HepG2 (cell line): ENCODE measurements around the gene SUOX. TPM values are rescaled to one million over a fixed set of nuclear protein-coding genes. Genes with fewer than 3 reads are reported as not detected.

ENCODE experiments used
- polyA plus RNA-seq, 8 experiments: library from polyadenylated mRNA; depleted of rRNA in 3 of 8; stranded (reverse) in 7 of 8; unstranded in 1 of 8; fragments of >200 nt; fragmentation: Illumina TruSeq in 4 of 8; extraction: Trizol in 4 of 8; gene quantifications; 2 replicates each; pipeline versions ENCODE4 v1.2.1 to v1.2.3, GENCODE V29; 2011 to 2016; ENCODE audit warnings: low read depth in 4 of 8, missing spikeins in 1 of 8, mixed read lengths in 1 of 8; ENCODE audit not compliant: insufficient read depth in 1 of 8
- total RNA-seq, 5 experiments: library from RNA; depleted of rRNA; stranded (reverse); fragments of >200 nt; fragmentation: Illumina TruSeq; extraction: Trizol; gene quantifications; 2 replicates each; pipeline ENCODE4 v1.2.3, GENCODE V29; 2016; ENCODE audit warnings: low read depth in 1 of 5

Gene SUOX
- total and polyA plus RNA-seq, 2 of the 13 experiments (the other 11 are each of a cell fraction or from before 2014, with no cell fraction given), result 23.9 to 25.9 TPM

Other genes with a start within 250 kb of the SUOX start
- 95.4 and 137 TPM in 2 replicates for gene SARNP, start 179.6 kb upstream of the SUOX start, total RNA-seq (2016; rRNA removed; fragmentation: Illumina TruSeq; extraction: Trizol)
- 46.4 and 59.0 TPM in 2 replicates for gene SARNP, start 179.6 kb upstream of the SUOX start, polyA plus RNA-seq (2011; rRNA removed)
- gene ORMDL2, start 179.2 kb upstream of the SUOX start, total RNA-seq (2016; rRNA removed; fragmentation: Illumina TruSeq; extraction: Trizol), result 14.8 and 28.6 TPM in 2 replicates
- gene ORMDL2, start 179.2 kb upstream of the SUOX start, polyA plus RNA-seq (2011; rRNA removed), result 24.0 and 30.2 TPM in 2 replicates
- gene DNAJC14, start 167.7 kb upstream of the SUOX start, total RNA-seq (2016; rRNA removed; fragmentation: Illumina TruSeq; extraction: Trizol), result 22.4 and 23.9 TPM in 2 replicates
- 4.3 and 6.4 TPM in 2 replicates for gene DNAJC14, start 167.7 kb upstream of the SUOX start, polyA plus RNA-seq (2011; rRNA removed)
- gene MMP19, start 154.3 kb upstream of the SUOX start, total RNA-seq (2016; rRNA removed; fragmentation: Illumina TruSeq; extraction: Trizol), result 0.07 TPM in 1 of 2 replicates, not detected in the other
- gene MMP19, start 154.3 kb upstream of the SUOX start, polyA plus RNA-seq (2011; rRNA removed), result 0.08 and 0.16 TPM in 2 replicates
- 51.8 and 57.9 TPM in 2 replicates for gene PYM1, start 69.4 kb upstream of the SUOX start, total RNA-seq (2016; rRNA removed; fragmentation: Illumina TruSeq; extraction: Trizol)
- 40.7 and 44.0 TPM in 2 replicates for gene PYM1, start 69.4 kb upstream of the SUOX start, polyA plus RNA-seq (2011; rRNA removed)
- gene DGKA, start 66.1 kb upstream of the SUOX start, total RNA-seq (2016; rRNA removed; fragmentation: Illumina TruSeq; extraction: Trizol), result 2.4 and 2.7 TPM in 2 replicates
- gene DGKA, start 66.1 kb upstream of the SUOX start, polyA plus RNA-seq (2011; rRNA removed), result 5.4 and 7.6 TPM in 2 replicates
- 0.35 and 0.49 TPM in 2 replicates for gene PMEL, start 31.2 kb upstream of the SUOX start, total RNA-seq (2016; rRNA removed; fragmentation: Illumina TruSeq; extraction: Trizol)
- gene PMEL, start 31.2 kb upstream of the SUOX start, polyA plus RNA-seq (2011; rRNA removed), result 3.3 and 3.4 TPM in 2 replicates
- gene CDK2, start 30.4 kb upstream of the SUOX start, total RNA-seq (2016; rRNA removed; fragmentation: Illumina TruSeq; extraction: Trizol), result 47.5 and 52.0 TPM in 2 replicates
- gene CDK2, start 30.4 kb upstream of the SUOX start, polyA plus RNA-seq (2011; rRNA removed), result 42.0 and 52.6 TPM in 2 replicates
- gene RAB5B, start 23.2 kb upstream of the SUOX start, total RNA-seq (2016; rRNA removed; fragmentation: Illumina TruSeq; extraction: Trizol), result 26.0 and 33.1 TPM in 2 replicates
- gene RAB5B, start 23.2 kb upstream of the SUOX start, polyA plus RNA-seq (2011; rRNA removed), result 68.3 and 70.4 TPM in 2 replicates
- 0.58 and 0.76 TPM in 2 replicates for gene IKZF4, start 23.8 kb downstream of the SUOX start, total RNA-seq (2016; rRNA removed; fragmentation: Illumina TruSeq; extraction: Trizol)
- gene IKZF4, start 23.8 kb downstream of the SUOX start, polyA plus RNA-seq (2011; rRNA removed), result 2.2 TPM in 2 replicates
- 421 and 486 TPM in 2 replicates for gene RPS26, start 44.6 kb downstream of the SUOX start, total RNA-seq (2016; rRNA removed; fragmentation: Illumina TruSeq; extraction: Trizol)
- 137 and 150 TPM in 2 replicates for gene RPS26, start 44.6 kb downstream of the SUOX start, polyA plus RNA-seq (2011; rRNA removed)
- 55.2 and 93.6 TPM in 2 replicates for gene ERBB3, start 82.9 kb downstream of the SUOX start, total RNA-seq (2016; rRNA removed; fragmentation: Illumina TruSeq; extraction: Trizol)
- 358 and 371 TPM in 2 replicates for gene ERBB3, start 82.9 kb downstream of the SUOX start, polyA plus RNA-seq (2011; rRNA removed)
- gene PA2G4, start 107.3 kb downstream of the SUOX start, total RNA-seq (2016; rRNA removed; fragmentation: Illumina TruSeq; extraction: Trizol), result 240 and 281 TPM in 2 replicates
- 115 and 147 TPM in 2 replicates for gene PA2G4, start 107.3 kb downstream of the SUOX start, polyA plus RNA-seq (2011; rRNA removed)
- 4,012 and 4,443 TPM in 2 replicates for gene RPL41, start 119.4 kb downstream of the SUOX start, total RNA-seq (2016; rRNA removed; fragmentation: Illumina TruSeq; extraction: Trizol)
- 6,595 and 7,670 TPM in 2 replicates for gene RPL41, start 119.4 kb downstream of the SUOX start, polyA plus RNA-seq (2011; rRNA removed)
- gene ZC3H10, start 121.0 kb downstream of the SUOX start, total RNA-seq (2016; rRNA removed; fragmentation: Illumina TruSeq; extraction: Trizol), result 1.9 and 2.3 TPM in 2 replicates
- gene ZC3H10, start 121.0 kb downstream of the SUOX start, polyA plus RNA-seq (2011; rRNA removed), result 0.70 and 0.98 TPM in 2 replicates
- 30.1 and 66.9 TPM in 2 replicates for gene ESYT1, start 131.0 kb downstream of the SUOX start, total RNA-seq (2016; rRNA removed; fragmentation: Illumina TruSeq; extraction: Trizol)
- gene ESYT1, start 131.0 kb downstream of the SUOX start, polyA plus RNA-seq (2011; rRNA removed), result 71.0 and 80.1 TPM in 2 replicates
- gene MYL6B, start 155.3 kb downstream of the SUOX start, total RNA-seq (2016; rRNA removed; fragmentation: Illumina TruSeq; extraction: Trizol), result 75.7 and 76.5 TPM in 2 replicates
- gene MYL6B, start 155.3 kb downstream of the SUOX start, polyA plus RNA-seq (2011; rRNA removed), result 81.4 and 88.7 TPM in 2 replicates
- 1,192 and 1,778 TPM in 2 replicates for gene MYL6, start 161.1 kb downstream of the SUOX start, total RNA-seq (2016; rRNA removed; fragmentation: Illumina TruSeq; extraction: Trizol)
- gene MYL6, start 161.1 kb downstream of the SUOX start, polyA plus RNA-seq (2011; rRNA removed), result 983 and 1,127 TPM in 2 replicates
- 13.1 and 21.3 TPM in 2 replicates for gene SMARCC2, start 192.2 kb downstream of the SUOX start, total RNA-seq (2016; rRNA removed; fragmentation: Illumina TruSeq; extraction: Trizol)
- gene SMARCC2, start 192.2 kb downstream of the SUOX start, polyA plus RNA-seq (2011; rRNA removed), result 21.0 and 24.1 TPM in 2 replicates
- 27.1 and 32.9 TPM in 2 replicates for gene RNF41, start 224.6 kb downstream of the SUOX start, total RNA-seq (2016; rRNA removed; fragmentation: Illumina TruSeq; extraction: Trizol)
- 39.4 and 46.7 TPM in 2 replicates for gene RNF41, start 224.6 kb downstream of the SUOX start, polyA plus RNA-seq (2011; rRNA removed)
- 31.2 and 33.2 TPM in 2 replicates for gene NABP2, start 227.1 kb downstream of the SUOX start, total RNA-seq (2016; rRNA removed; fragmentation: Illumina TruSeq; extraction: Trizol)
- 27.9 and 35.5 TPM in 2 replicates for gene NABP2, start 227.1 kb downstream of the SUOX start, polyA plus RNA-seq (2011; rRNA removed)
- 39.7 and 101 TPM in 2 replicates for gene SLC39A5, start 232.8 kb downstream of the SUOX start, total RNA-seq (2016; rRNA removed; fragmentation: Illumina TruSeq; extraction: Trizol)
- 59.7 and 80.6 TPM in 2 replicates for gene SLC39A5, start 232.8 kb downstream of the SUOX start, polyA plus RNA-seq (2011; rRNA removed)